Uterus (tissue), 2 donors: ENCODE data around the gene ABCA5.

Experiments
- CTCF ChIP-seq, 4 experiments: fragments of 200-600 bp in 2 of 4; fragments of 450-650 bp in 2 of 4; sonication (generic) in 2 of 4; IDR thresholded peaks; one replicate each; pipeline ENCODE4 v1.5.1; 2016 to 2019; ENCODE audit warnings: antibody characterized with exemption in 4 of 4, mild to moderate bottlenecking in 2 of 4, moderate library complexity in 1 of 4
- POLR2A ChIP-seq, 2 donors: fragments of 450-650 bp; IDR thresholded peaks; one replicate each; pipeline ENCODE4 v1.6.1; 2016; ENCODE audit warnings: antibody characterized with exemption in 2 of 2, mild to moderate bottlenecking in 1 of 2, moderate library complexity in 1 of 2

- no peak for TF ChIP-seq CTCF (IDR thresholded peaks at IDR 0.05)
- TF ChIP-seq POLR2A (IDR thresholded peaks at IDR 0.05), result no peak
These were observed 59.7 kb downstream of the ABCA5 start for GRCh38 chr17:69267219-69267618.
